Activated CD4-positive, alpha-beta T cell treated with anti-CD3 and anti-CD28 coated beads for 24 hours (primary cell): ENCODE data around the gene GRID2.
"Not testable (repeated sequence)": the region's sequence is repeated elsewhere in the genome, so short reads cannot be mapped to it uniquely, and the experiment has no call there.

ENCODE experiments used
- DNase-seq, 2 donors: peaks; one replicate each; pipeline ENCODE4 v3.0.0-alpha.2; 2020; ENCODE audit warnings: low read depth in 2 of 2

GRID2 gene

GRCh38 chr4:93186846-93187245 lies 883.1 kb downstream of the GRID2 start:
- no peak for DNase-seq

- DNase-seq = no peak
Measured at GRCh38 chr4:93187466-93187865, 883.7 kb downstream of the GRID2 start.

- DNase-seq = no peak
Measured at GRCh38 chr4:93187892-93188291, 884.1 kb downstream of the GRID2 start.

DNA sequence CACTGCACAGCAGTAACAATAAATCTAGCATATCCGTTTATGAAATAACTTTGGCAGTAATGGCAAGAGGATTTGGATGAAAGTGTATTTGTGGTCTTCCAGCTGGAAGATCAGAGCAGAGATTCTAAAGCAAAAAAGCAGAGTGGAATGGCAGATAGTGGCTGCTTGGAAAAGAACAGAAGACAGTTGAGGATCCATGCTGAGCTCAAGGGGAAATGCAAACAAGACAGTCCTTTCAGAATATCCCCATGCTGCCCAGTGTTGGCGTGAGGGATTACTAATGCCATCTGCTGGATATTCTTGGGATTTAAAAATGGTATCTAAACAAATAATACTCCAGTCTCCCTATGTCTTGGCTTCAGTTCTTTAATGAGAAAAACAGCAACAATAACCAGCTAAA lies 895.7 kb downstream of the GRID2 start:
- DNase-seq = no peak

DNA sequence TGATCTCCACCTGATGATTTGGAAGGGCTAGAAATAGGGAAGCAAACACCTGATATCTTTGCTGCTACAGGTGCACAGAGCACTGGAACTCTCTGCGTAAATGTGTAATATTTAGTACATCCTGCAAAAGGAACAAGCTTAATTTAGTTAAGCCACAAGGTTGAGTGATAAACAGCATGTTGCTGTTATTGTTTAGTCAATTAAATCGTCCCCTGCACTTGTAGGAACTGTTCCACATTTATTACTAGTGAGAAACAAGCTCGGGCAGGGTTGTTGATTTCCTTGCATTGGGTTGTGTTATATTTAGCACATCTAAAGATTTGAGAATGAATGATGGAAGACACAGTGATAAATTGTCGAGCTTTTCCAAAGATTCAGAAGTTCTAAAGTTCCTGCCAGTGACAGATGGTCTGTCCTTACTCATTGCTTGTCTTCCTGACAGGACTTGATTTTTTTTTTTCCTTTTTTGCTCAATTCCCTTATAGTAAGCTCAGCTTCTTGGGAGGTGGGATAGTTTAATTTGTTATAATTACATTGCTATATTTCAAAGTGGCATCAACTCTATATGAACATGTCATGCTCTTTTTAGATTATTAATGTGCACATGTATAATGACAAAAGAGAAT lies 897.8 kb downstream of the GRID2 start:
- DNase-seq = no peak

DNA sequence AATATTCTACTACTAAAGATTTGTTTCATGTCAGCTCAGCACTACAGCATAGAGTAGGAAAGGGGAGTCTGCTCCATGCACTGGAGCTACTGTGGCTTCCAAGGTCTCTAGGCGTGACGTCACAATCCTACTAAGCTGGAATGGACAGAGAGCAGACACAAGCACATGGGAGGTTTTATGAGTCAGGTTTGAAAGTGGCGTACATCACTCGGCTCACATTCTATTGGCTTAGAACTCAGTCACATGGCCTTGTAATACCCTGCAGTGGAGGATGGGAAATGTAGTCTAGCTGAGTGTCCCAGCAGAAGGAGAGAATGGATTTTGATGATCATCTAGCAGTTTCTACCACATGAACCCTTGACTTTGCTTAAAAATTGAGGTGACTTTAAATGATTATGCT lies 899.9 kb downstream of the GRID2 start:
- DNase-seq = no peak

DNA sequence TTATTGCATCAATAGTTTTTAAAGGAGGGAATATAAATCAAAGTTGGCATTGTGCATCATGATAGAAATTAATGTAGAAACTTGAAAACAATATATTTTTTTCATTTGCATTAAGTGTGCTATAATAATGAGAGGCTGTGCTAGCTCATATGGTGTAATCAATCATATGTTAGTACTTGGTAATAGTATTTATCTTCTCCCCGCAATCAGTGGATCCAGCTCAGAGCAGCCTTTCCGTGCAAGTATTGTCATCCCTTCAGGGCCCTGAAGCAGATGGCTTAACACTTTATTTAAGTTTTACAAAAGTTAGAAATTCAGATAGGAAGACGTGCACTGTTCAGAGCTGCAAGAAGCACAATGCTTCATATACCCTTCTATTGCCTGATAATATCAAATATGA lies 908.5 kb downstream of the GRID2 start:
- DNase-seq = no peak

DNA sequence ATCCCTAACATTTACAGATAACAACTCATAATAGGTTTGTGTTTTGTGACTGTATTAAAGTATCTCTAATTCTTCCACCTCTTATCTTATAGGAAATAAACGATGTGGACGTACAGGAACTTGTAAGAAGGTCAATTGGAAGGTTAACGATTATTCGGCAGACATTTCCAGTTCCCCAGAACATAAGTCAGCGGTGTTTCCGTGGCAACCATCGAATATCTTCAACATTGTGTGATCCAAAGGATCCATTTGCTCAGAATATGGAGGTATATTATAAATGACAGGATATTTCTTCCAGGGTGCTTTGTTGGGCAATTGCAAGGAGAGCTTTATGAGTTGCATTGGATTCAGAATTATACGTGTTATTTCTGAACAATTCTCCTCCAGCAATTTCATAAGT lies 912.9 kb downstream of the GRID2 start:
- DNase-seq = no peak

DNA sequence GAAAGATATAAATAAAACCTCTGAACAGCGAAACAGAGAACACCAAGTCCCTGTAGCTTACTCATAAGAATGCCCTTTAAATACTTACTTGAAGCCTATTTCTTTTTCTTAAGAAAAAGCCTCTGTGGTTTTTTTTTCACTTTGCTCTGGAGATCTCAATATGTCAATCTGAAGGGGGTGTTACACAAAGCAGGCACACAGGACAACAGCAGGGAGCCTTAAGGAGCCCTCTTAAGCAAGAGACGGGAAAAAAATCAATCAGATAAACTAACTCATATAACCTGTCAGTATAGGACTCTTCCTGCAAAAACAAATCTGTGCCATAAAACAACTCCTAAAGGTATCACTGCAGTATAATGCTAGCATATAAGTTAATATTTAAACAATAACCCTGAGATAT lies 913.7 kb downstream of the GRID2 start:
- no peak for DNase-seq

GRCh38 chr4:93221771-93222170 lies 918.0 kb downstream of the GRID2 start:
- no peak for DNase-seq

- no peak for DNase-seq
Measured at GRCh38 chr4:93228021-93228420, 924.3 kb downstream of the GRID2 start.

DNA sequence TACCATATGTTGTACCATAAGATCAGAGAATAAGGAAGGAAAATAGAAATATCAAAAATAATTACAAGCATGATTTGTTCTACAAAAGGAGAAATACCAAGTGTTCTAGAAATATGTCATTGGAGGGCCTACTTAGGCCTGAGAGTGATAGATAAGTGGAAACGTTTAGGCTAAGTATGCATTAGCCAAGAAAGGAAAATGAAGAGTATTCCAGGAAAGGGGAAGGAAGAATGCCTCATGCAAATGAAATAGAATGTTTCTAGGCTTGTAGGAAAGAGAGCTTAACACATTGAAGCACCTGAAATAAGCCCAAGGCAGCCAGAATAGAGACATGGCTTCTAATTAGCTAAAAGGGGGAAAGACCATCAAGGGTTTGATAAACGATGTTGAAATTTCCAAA lies 929.1 kb downstream of the GRID2 start:
- DNase-seq = no peak

GRCh38 chr4:93237521-93237920 lies 933.8 kb downstream of the GRID2 start:
- no peak for DNase-seq

DNA sequence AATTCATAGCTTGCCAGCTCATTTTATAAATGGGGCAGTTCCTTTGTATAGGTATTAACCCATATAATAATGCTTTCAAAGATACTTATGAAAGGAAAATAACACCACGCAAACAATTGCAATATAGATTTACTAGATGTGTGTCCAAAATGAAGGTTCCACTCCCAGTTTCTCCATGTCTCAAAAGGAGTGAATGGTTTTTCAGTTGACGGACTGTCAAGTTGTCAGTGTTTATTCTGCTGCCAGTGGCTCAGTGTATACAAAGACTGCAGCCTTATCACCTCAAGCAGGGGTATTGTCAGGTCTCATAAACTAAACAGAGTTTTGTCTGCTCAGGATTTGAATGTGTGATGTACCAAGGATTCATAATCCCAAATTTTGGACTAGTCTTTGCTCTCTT lies 939.5 kb downstream of the GRID2 start:
- DNase-seq = no peak

GRCh38 chr4:93261207-93261606 lies 957.4 kb downstream of the GRID2 start:
- DNase-seq = no peak

DNA sequence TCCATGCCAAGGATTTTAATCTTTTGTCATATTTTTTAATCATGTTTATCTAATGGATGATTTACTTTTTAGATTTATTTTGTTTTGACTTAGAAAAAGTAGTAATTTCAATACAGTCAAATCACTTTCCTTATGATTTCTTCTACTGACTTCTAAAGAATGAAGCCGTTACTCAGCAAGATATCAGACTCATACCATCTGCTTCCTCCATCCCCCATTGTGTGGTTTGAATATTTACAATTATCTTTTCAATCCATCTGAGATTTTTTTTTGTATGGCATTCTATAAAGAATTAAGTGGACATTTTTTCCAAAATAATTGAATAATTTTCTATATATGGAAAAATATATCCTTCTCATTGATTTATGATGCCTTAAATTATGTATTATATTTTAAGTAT lies 959.4 kb downstream of the GRID2 start:
- no peak for DNase-seq

DNA sequence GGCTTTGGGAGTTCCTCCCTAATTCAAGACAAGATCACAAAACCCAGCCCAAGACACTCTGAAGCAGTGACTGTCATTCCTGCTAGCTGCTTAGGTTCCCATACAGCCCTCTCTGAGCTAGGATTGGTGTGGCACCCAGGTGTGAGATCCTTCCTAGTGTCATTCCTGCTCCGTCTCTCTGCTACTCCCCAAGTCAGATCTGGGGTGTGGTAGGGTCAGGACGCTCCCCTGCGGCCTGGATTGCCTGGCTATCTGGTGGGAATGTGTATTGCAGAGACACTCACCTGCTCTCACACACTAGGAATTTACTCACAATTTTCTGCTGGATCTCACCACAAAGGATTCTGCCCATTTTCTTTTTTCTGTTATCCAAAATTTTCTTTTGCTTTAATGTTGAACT lies 964.0 kb downstream of the GRID2 start:
- no peak for DNase-seq

- DNase-seq = no peak
Measured at GRCh38 chr4:93285346-93285745, 981.6 kb downstream of the GRID2 start.

- DNase-seq = no peak
Measured at GRCh38 chr4:93289241-93289640, 985.5 kb downstream of the GRID2 start.

- no peak for DNase-seq
Measured at GRCh38 chr4:93289831-93290230, 986.1 kb downstream of the GRID2 start.

GRCh38 chr4:93299118-93299517 lies 995.4 kb downstream of the GRID2 start:
- no peak for DNase-seq

DNA sequence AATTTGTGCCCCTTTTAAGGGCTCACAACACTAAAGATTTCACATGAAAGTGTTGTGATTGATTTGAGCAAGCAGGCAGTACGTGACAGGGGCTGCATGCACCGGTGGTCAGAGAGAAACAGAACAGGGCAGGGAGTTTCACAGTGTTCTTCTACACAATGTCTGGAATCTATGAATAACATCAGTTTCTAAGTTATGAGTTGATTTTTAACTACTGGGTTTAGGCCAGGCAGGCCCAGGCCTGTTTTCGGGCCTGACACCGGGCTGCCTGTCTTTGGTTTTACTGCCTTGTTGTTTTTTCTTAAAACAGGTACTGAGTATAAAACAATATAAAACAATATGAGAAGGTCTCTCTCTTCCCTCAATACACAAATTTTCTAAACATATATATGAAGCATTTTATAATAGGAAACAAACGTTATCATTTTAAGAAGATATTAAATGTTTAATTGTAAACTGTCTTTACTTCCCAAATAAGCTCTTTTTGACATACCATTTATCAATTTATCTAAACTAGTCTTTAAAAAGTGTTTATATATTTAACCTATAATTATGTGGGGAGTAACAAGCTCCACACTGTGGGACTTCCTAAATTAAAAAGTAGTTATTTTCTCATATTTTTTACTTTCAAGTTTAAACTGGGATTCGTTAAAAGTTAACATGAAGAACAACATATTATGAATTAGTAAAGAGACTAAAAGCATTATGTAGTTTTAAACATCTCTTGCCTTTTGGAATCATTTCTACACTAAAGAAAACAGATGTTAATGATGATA lies 997.2 kb downstream of the GRID2 start:
- DNase-seq = not testable (repeated sequence)

- DNase-seq = no peak
Measured at GRCh38 chr4:93302310-93302709, 998.5 kb downstream of the GRID2 start.

GRCh38 chr4:93303440-93303839 lies 999.7 kb downstream of the GRID2 start:
- DNase-seq = no peak
